GOT3 (cell line): ENCODE data around the gene DNPEP.
A peak's percentile ranks its signal among the peaks of the same experiment; 100 is the strongest.

Source experiments
- DNase-seq: peaks from one replicate; lab custom pipeline; 2025; ENCODE audit warnings: mixed read lengths; lab: John Stamatoyannopoulos, UW

DNPEP gene

GRCh38 chr2:219387306-219388120, at the start of gene DNPEP:
Gene DNPEP, minus strand, starts transcription at chr2:219387912. Its CDS starts 118 bp downstream, at chr2:219387794.
- DNase-seq, result peak; percentile 96

DNA sequence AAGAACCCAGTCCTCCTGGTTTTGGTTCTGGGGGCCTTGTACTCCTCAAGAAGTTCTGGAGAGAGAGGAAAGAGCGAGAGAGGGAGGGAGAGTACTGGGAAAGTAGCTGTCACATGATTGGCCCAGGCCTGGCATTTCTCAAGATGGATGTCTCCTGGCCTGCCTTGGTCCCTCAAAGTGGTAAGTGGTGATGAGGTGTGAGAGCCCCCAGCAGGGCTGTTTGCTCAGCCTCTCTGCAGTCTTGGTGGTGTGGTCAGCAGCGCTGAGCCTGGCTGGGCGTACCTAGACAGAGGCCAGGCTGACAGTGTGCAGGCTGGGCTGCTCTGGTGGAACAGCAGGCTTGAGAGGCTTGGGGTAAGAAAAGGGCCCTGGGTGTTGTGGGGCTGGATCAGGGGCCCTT, 49.4 kb upstream of the DNPEP start:
- no peak for DNase-seq

GRCh38 chr2:219436491-219436890, 48.8 kb upstream of the DNPEP start:
- DNase-seq, result no peak

DNA sequence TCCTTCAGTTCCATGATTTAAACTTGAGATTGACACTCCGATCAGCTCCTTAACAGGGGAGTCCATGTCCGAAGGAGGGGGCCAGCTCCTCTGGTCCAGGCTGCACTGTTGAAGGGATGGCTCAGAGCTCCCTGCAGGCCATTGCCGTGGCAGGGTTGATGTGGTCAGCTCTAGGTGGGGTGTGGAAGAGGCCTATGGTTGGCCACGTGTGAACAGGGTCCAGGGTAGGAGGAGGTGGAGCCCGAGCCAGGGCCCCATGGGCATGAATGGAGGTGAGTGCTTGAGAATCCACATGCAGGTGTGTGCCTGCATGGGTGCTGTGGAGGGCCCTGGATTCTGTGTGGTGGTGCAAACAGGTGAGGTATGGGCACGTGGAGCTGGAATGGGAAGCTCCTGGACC, 48.0 kb upstream of the DNPEP start:
- DNase-seq, result no peak

- no peak for DNase-seq
These were observed 47.2 kb upstream of the DNPEP start, which contains the start of gene SPEG for GRCh38 chr2:219434718-219435525. Gene SPEG, plus strand, starts transcription at chr2:219434843. Its CDS starts 135 bp downstream, at chr2:219434978.

DNA sequence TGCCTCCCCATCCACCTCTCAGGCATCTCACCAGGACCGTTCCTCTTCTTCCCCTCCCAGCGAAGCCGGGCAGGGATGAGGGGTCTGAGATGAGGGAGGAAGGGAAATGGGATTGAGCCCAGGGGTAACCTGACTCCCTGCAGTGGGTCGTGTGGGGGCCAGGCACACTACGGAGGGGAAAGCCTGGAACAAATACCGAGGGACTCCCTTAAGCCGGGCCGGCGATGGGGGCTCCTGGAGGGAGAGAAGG, 46.7 kb upstream of the DNPEP start:
- DNase-seq, result no peak

DNA sequence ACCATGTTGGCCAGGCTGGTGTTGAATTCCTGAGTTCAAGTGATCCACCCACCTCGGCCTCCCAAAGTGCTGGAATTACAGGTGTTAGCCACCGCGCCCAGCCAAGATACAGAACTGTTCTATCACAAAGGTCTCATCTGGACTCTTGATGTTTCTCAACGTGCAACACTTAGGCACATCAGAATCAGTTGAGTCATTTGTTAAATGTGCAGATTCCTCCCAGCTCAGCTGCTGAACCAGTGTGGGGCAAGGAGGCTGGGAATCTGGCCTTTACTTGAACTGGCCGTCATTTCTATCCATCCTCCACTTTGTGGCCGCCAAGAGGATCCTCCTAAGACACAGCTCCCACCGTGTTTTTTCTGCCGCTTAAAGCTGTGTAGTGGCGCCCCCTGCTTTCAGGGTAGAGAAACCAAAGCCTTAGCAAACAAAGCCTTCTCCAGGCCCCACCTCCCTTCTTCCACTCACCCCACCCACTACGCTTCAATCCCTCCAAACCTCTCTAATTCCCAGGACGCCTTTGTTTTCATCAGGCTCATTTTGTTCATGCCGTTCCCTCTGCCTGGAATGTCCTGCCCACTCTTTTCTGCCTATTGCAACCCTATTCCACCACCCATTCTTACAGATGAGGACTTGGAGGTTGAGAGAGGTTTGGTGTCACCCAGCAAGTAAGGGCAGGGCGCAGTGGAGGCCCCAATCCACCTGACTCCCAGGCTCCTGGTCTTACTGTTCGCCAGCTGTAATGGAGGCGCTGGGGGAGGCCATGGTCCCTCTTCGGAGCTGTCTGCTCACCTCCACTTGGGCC, 46.2 kb upstream of the DNPEP start:
- no peak for DNase-seq

DNA sequence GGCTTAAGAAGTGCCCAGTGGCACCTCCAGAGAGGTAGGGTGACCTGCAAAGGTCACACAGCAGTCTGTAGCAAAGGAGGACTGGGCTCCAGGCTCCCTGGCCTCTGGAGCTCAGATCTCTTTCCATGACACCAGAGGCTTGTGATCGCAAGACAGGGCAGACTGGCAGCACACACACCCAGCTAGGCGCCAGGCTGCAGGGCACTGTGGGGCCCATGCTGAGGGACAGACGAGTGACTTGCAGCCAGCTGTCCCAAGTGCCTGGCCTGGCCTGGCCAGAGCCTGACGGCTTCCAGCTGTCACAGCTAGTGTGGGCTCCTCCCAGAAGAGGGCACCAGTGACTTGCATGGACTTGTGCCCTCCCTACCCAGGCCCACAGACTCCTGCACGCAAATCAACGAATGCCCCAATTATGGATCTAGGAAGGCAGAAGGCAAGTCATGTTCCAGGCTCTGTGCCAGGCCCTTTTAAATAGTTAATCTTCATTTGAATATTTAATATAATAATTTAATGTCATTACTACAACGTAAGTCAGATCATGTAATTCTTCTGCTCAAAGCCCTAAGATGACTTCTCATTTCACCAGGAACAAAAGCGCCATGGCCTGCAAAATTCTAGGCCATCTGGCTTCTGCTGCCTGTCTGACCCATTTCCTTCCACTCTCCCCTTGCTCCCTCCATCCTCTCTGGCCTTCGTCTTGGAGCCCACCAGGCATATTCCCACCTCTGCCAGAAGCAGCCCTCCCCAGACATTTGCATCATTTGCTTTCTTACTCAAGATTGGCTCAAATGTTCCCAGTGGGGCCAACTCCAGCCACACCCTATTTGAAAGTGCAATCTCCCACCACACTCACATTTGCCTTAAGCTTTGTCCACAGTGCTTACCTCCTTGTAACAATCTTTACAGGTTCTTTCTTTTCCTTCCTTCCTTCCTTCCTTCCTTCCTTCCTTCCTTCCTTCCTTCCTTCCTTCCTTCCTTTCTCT, 43.2 kb upstream of the DNPEP start:
- no peak for DNase-seq

- DNase-seq, result no peak
These were observed 42.4 kb upstream of the DNPEP start for GRCh38 chr2:219429958-219430606.

- no peak for DNase-seq
These were observed 40.8 kb upstream of the DNPEP start for GRCh38 chr2:219428469-219428868.

GRCh38 chr2:219426534-219427136, 38.9 kb upstream of the DNPEP start:
- no peak for DNase-seq

DNA sequence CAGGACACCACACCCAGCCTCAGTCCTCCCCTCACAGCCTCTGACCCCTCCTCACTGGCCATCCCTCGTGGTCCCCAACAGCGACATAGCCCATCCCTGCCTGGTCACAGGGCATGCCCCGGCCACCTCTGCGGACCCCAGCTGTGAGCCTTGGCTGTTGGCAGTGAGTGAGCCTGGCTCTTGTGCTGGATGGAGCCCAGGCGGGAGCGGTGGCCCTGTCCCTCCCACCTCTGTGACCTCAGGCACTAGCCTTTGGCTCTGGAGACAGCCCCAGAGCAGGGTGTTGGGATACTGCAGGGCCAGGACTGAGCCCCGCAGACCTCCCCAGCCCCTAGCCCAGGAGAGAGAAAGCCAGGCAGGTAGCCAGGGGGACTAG, 38.3 kb upstream of the DNPEP start:
- no peak for DNase-seq

GRCh38 chr2:219425238-219426067, 37.7 kb upstream of the DNPEP start:
- no peak for DNase-seq

GRCh38 chr2:219423652-219424377, 36.1 kb upstream of the DNPEP start:
- DNase-seq, result no peak

DNA sequence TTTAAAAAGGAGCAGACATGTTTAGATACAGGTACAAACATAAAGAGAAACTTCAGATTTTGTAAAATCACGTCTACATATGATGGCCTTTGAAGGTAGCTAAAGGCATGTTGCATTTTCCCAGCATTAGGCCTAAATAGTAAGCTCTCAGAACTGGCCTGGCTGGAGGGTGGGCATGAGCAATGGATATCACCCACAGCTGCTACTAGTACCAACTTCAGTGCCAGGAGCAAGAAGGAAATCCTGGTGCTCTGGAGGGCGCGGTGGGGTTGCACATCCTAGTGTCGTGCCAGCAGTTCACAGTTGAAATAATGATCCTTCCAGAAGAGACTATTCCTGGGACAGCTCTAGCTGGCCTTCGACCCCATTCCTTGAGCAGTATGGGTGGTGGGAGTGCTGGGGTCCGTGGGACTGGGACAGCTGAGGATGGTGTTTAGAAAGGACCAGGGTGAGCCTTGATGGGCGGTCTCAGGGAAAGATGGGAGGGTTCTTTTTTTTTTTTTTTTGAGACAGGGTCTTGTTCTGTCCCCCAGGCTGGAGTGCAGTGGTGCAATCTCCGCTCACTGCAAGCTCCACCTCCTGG, 35.3 kb upstream of the DNPEP start:
- DNase-seq, result no peak

- no peak for DNase-seq
These were observed 33.6 kb upstream of the DNPEP start for GRCh38 chr2:219421323-219421722.

DNA sequence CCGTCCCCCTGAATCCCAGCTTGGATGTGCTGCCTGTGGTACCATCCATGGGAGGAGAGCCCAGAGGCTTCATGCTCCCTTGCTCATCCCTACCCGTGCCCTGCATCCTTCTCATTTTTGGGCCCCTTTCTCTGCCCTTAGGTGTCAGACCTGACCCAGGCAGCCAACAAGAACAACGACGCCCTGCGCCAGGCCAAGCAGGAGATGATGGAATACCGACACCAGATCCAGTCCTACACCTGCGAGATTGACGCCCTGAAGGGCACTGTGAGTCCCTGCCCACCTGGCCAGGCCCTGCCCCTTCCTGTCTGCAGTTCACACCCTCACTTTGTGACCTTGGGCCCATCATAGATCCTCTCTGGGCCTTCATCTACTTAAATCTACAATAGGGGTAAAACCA, 33.0 kb upstream of the DNPEP start:
- no peak for DNase-seq
